Measurements from ENCODE around the gene TTC13.

- TF ChIP-seq CTCF (IDR thresholded peaks at IDR 0.05) (no peak), POLR2A (IDR thresholded peaks at IDR 0.05) (no peak)
Observed at GRCh38 chr1:230902349-230902923, 76.2 kb downstream of the TTC13 start.

Measured in Peyer's patch (tissue), 4 donors.